SK-N-SH treated with all-trans-retinoic acid at 6 μM for 48 hours (cell line): ENCODE data around the gene INPP5B.

Experiments used
- OSR1 ChIP-seq: fragments of 250-450 bp; sonication (Bioruptor Pico); IDR thresholded peaks from 2 replicates; pipeline ENCODE4 v1.8.0; 2022; ENCODE audit warnings: moderate library complexity, mild to moderate bottlenecking, inconsistent platforms
- ZNF565 ChIP-seq: fragments of 450-650 bp; formaldehyde crosslinking; conservative IDR thresholded peaks from 2 replicates; pipeline ENCODE4 v1.5.0; 2020; ENCODE audit warnings: low read depth, mild to moderate bottlenecking, moderate library complexity
- ZNF8 ChIP-seq: fragments of 450-650 bp; formaldehyde crosslinking; IDR thresholded peaks from 2 replicates; pipeline ENCODE4 v1.5.0; 2020; ENCODE audit warnings: mild to moderate bottlenecking, moderate library complexity

DNA sequence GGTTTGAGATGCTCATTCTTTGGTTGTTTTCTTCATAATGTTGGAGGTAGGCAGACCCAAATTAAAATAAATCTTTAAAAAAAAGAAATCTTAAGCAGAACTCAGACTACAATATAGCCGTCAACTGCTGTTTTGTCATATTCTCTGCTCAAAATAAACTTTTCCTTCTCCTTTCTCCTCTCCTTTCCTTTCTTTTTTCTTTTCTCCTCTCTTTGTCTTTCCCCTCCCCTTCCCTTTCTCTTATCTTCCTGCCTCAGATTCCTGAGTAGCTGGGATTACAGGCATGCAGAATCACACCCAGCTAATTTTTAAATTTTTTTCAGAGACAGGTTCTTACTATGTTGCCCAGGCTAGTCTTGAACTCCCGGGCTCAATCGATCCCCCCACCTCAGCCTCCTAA is 62.7 kb downstream of the INPP5B start:
- no peak for TF ChIP-seq OSR1 (CRISPR knock-in tag)
- no peak for TF ChIP-seq ZNF8
- TF ChIP-seq ZNF565 (CRISPR knock-in tag), result no peak
